GM18867 (cell line): ENCODE results near the gene ELAVL3.
"Not testable (repeated sequence)": the region's sequence is repeated elsewhere in the genome, so short reads cannot be mapped to it uniquely, and the experiment has no call there.

Experiments used
- ATAC-seq: cut with Tn5 transposase; IDR thresholded peaks from one replicate; pipeline ENCODE4 v1.9.1; 2021; ENCODE audit warnings: mild to moderate bottlenecking, moderate library complexity; ENCODE audit not compliant: unreplicated experiment

The ELAVL3 gene

DNA sequence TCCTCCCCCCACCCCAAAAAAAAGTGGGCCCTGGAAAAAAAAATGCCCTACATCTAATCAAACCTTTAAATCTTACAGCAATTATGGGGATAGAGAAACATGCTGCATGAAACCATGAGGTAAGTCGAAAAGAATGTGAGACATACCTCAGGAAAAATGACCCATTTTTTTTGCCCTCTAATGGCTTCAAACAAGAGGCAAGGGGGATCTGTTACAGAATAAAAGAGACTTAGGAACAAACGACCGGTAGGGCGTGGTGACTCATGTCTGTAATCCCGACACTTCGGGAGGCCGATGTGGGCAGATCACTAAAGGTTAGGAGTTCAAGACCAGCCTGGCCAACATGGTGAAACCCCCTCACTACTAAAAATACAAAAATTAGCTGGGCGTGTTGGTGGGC is 70.2 kb downstream of the ELAVL3 start:
- ATAC-seq: no peak

DNA sequence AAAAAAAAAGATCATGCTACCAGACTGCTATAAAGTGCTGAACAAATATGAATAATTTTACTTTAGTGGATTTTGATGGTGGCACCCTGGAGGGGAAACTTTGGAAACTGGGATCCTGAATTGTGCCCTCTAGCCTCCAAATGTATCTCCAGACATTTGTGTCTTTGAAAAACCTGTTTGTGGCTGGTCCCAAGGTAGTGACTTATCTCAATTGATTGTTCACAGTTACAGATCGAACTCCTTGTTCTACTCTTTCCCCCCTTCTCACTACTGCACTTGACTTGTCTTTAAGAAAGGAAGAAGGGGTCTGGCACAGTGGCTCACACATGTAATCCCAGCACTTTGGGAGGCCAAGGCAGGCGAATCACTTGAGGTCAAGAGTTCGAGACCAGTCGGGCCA is 72.3 kb downstream of the ELAVL3 start:
- ATAC-seq: no peak

DNA sequence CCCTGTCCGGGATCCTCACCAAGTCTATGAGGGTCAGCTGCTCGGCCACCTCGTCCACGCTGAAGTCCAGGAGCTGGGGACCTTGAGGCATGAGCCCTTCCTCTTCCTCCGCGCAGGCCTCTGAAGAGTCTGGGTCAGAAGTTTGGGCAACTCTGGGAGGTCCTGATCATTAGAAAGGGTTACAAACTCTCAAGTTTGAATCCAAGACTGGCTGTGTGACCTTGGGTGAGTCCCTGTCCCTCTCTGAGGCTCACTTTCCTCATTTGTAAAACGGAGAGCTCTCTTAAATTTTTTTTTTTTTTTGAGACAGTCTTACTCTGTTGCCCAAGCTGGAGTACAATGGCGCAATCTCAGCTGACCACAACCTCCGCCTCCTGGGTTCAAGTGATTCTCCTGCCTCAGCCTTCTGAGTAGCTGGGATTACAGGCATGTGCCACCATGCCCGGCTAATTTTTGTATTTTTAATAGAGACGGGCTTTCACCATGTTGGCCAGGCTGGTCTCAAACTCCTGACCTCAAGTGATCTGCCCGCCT is 74.1 kb downstream of the ELAVL3 start:
- ATAC-seq: not testable (repeated sequence)

GRCh38 chr19:11405846-11406643 is 74.8 kb downstream of the ELAVL3 start:
- no peak for ATAC-seq

GRCh38 chr19:11404588-11405222 is 76.1 kb downstream of the ELAVL3 start:
- no peak for ATAC-seq

- no peak for ATAC-seq
These were observed 78.9 kb downstream of the ELAVL3 start for GRCh38 chr19:11401808-11402543.
